Astrocyte of the hippocampus (primary cell): Measurements from ENCODE around the gene PXK.

Source experiments
- DNase-seq: peaks from one replicate; pipeline ENCODE4 v3.0.0; 2011; ENCODE audit warnings: low read depth, low spot score

Gene PXK

GRCh38 chr3:58347984-58348383 lies 15.3 kb downstream of the PXK start:
- DNase-seq = no peak

- DNase-seq = no peak
These were observed 17.3 kb downstream of the PXK start for GRCh38 chr3:58349792-58350626.

GRCh38 chr3:58350627-58351013 lies 17.9 kb downstream of the PXK start:
- no peak for DNase-seq

GRCh38 chr3:58351920-58352319 lies 19.2 kb downstream of the PXK start:
- DNase-seq = no peak

- no peak for DNase-seq
These were observed 19.9 kb downstream of the PXK start for GRCh38 chr3:58352626-58353025.

- no peak for DNase-seq
These were observed 21.2 kb downstream of the PXK start for GRCh38 chr3:58353722-58354553.

GRCh38 chr3:58355179-58355578 lies 22.5 kb downstream of the PXK start:
- DNase-seq = no peak

- DNase-seq = no peak
These were observed 23.4 kb downstream of the PXK start for GRCh38 chr3:58356054-58356453.

GRCh38 chr3:58357402-58357801 lies 24.7 kb downstream of the PXK start:
- DNase-seq = no peak

- no peak for DNase-seq
These were observed 25.4 kb downstream of the PXK start for GRCh38 chr3:58358092-58358491.

- no peak for DNase-seq
These were observed 26.1 kb downstream of the PXK start for GRCh38 chr3:58358808-58359207.

GRCh38 chr3:58359621-58360020 lies 26.9 kb downstream of the PXK start:
- DNase-seq = no peak

- no peak for DNase-seq
These were observed 29.2 kb downstream of the PXK start for GRCh38 chr3:58361866-58362265.

GRCh38 chr3:58366699-58367098 lies 34.0 kb downstream of the PXK start:
- no peak for DNase-seq

GRCh38 chr3:58369038-58369437 lies 36.3 kb downstream of the PXK start:
- no peak for DNase-seq

GRCh38 chr3:58369876-58370275 lies 37.2 kb downstream of the PXK start:
- no peak for DNase-seq

- DNase-seq = no peak
These were observed 37.7 kb downstream of the PXK start for GRCh38 chr3:58370407-58370806.

GRCh38 chr3:58371754-58372153 lies 39.1 kb downstream of the PXK start:
- DNase-seq = no peak

- no peak for DNase-seq
These were observed 42.6 kb downstream of the PXK start for GRCh38 chr3:58375254-58375653.

- no peak for DNase-seq
These were observed 44.5 kb downstream of the PXK start for GRCh38 chr3:58377168-58377567.

GRCh38 chr3:58377750-58378149 lies 45.1 kb downstream of the PXK start:
- DNase-seq = no peak

GRCh38 chr3:58379351-58380073 lies 46.8 kb downstream of the PXK start:
- DNase-seq = no peak
